NCI-H510A treated with DMSO at 0.1 percent for 48 hours (cell line): ENCODE data around the gene MRPS18A.
"Not testable (repeated sequence)": the region's sequence is repeated elsewhere in the genome, so short reads cannot be mapped to it uniquely, and the experiment has no call there.

Source experiments
- DNase-seq: peaks from one replicate; lab custom pipeline; 2025; lab: John Stamatoyannopoulos, UW

The MRPS18A gene

GRCh38 chr6:43717389-43717788, 29.8 kb upstream of the MRPS18A start:
- DNase-seq, result no peak

- DNase-seq, result no peak
Measured at GRCh38 chr6:43716099-43716498, 28.5 kb upstream of the MRPS18A start.

GRCh38 chr6:43715056-43715788, 27.6 kb upstream of the MRPS18A start:
- no peak for DNase-seq

- DNase-seq, result no peak
Measured at GRCh38 chr6:43714311-43715055, 26.9 kb upstream of the MRPS18A start.

GRCh38 chr6:43713643-43714310, 26.2 kb upstream of the MRPS18A start:
- no peak for DNase-seq

- no peak for DNase-seq
Measured at GRCh38 chr6:43712579-43712978, 25.0 kb upstream of the MRPS18A start.

- no peak for DNase-seq
Measured at GRCh38 chr6:43710576-43710975, 23.0 kb upstream of the MRPS18A start.

GRCh38 chr6:43709654-43710303, 22.2 kb upstream of the MRPS18A start:
- DNase-seq, result no peak

GRCh38 chr6:43708860-43709653, 21.5 kb upstream of the MRPS18A start:
- DNase-seq, result no peak

- no peak for DNase-seq
Measured at GRCh38 chr6:43707767-43708166, 20.2 kb upstream of the MRPS18A start.

- no peak for DNase-seq
Measured at GRCh38 chr6:43707269-43707668, 19.7 kb upstream of the MRPS18A start.

- DNase-seq, result no peak
Measured at GRCh38 chr6:43706788-43707187, 19.2 kb upstream of the MRPS18A start.

GRCh38 chr6:43705996-43706395, 18.4 kb upstream of the MRPS18A start:
- peak; percentile 84 for DNase-seq

GRCh38 chr6:43703512-43704429, 16.2 kb upstream of the MRPS18A start:
- peak; percentile 29 for DNase-seq

GRCh38 chr6:43702534-43703440, 15.2 kb upstream of the MRPS18A start:
- peak; percentile 95 for DNase-seq

GRCh38 chr6:43702171-43702533, 14.6 kb upstream of the MRPS18A start:
- DNase-seq, result no peak

- not testable (repeated sequence) for DNase-seq
Measured at GRCh38 chr6:43700939-43701560, 13.5 kb upstream of the MRPS18A start.

GRCh38 chr6:43699564-43700186, 12.1 kb upstream of the MRPS18A start:
- peak; percentile 64 for DNase-seq
